Stomach smooth muscle (tissue), 2 donors: ENCODE measurements around the gene ISL1.

Source experiments
- H3K27ac ChIP-seq: one replicate; pipeline ENCODE4 v1.7.0; 2013; ENCODE audit warnings: mild to moderate bottlenecking, low read length, inconsistent platforms
- H3K27me3 ChIP-seq, 2 donors: one replicate each; pipeline ENCODE4 v1.7.0; 2013; ENCODE audit warnings: low read length in 2 of 2; ENCODE audit not compliant: insufficient read depth in 2 of 2, control insufficient read depth in 1 of 2
- H3K36me3 ChIP-seq, 2 donors: one replicate each; pipeline ENCODE4 v1.7.0; 2013; ENCODE audit warnings: low read length in 2 of 2; ENCODE audit not compliant: control insufficient read depth in 2 of 2, insufficient read depth in 2 of 2
- H3K4me1 ChIP-seq: one replicate; pipeline ENCODE4 v1.7.0; 2013; ENCODE audit warnings: low read length; ENCODE audit not compliant: control insufficient read depth, insufficient read depth
- H3K4me3 ChIP-seq, 2 donors: one replicate each; pipeline ENCODE4 v1.7.0; 2013; ENCODE audit warnings: low read length in 2 of 2
- H3K9ac ChIP-seq, 2 donors: one replicate each; pipeline ENCODE4 v1.7.0; 2013; ENCODE audit warnings: low read length in 2 of 2, mild to moderate bottlenecking in 1 of 2
- H3K9me3 ChIP-seq, 2 donors: one replicate each; pipeline ENCODE4 v1.7.0; 2013; ENCODE audit warnings: low read length in 2 of 2; ENCODE audit not compliant: control insufficient read depth in 2 of 2
- donor health status: healthy.
- donor health status: Pancreatic carcinoma.

Gene ISL1

DNA sequence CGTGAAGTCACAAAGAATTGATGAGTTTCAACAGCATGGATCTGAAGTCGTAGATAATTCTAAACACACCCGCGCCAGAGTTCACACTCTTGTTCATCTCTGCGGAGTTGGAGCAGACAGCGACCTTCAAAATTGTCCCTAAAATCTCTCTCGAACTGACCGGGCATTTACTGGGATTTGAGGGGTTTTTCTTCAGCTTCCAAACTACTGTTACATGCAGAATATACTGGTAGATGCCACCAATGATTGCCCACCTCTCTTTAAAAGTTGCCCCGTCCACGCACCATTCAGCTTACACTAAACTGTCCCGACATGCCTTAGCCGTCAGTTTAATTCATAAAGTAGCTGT lies 5.2 kb upstream of the ISL1 start:
- H3K4me3 ChIP-seq = peak overlapping the region; percentile 81 to 99
- H3K36me3 ChIP-seq = no peaks in the 10 kb centered on the region
- no peaks in the 10 kb centered on the region for H3K9me3 ChIP-seq
- peaks cover 10% of the 10 kb centered on the region for H3K4me1 ChIP-seq
- peak overlapping the region; percentile 86 to 88 for H3K9ac ChIP-seq
- no peaks in the 10 kb centered on the region for H3K27me3 ChIP-seq
- H3K27ac ChIP-seq = peak overlapping the region; percentile 96

DNA sequence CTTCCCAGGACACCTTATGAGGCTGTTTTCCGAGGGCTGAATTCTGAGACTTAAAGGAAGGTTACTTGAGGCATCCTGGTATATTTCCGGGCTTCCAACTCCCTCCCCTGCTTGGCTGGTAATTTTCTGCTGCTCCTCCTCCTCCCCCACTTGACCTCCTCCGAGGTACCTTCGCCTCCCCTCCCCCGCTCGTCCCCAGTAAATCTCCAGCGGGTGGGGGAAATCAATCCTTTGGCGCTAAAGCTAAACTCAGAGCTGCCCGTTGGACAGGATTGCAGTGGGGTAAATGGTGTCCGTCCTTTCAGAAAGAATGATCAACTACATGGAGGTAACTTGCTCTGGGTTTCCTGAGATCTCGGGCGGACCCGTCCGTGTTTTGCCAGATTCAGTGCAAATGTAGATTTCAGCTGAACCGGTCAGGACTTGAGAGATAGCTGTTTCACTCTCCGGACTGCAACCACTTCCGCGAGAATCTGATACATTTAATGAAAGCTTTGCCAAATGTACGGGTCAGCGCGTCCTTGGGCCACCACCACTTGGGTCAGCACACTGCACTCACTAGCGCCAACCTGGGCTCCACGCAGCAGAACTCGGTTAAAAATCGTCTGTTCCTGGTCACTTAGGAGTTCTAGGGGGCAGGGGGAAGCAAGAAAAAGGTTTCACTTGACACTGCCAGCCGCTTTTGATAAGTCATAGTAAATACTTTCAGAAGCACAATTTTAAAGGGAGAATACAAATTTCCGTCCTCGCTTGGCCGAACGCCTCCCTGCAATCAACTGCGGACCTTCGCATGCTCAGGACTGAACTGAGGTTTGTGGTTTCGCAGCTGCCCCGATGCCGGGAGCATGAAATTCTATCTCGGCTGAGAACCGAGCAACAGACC lies 4.6 kb upstream of the ISL1 start:
- peak overlapping the region; percentile 96 for H3K27ac ChIP-seq
- H3K9me3 ChIP-seq = no peaks in the 10 kb centered on the region
- H3K36me3 ChIP-seq = no peaks in the 10 kb centered on the region
- no peaks in the 10 kb centered on the region for H3K27me3 ChIP-seq
- peak overlapping the region; percentile 81 to 99 for H3K4me3 ChIP-seq
- peak overlapping the region; percentile 86 to 88 for H3K9ac ChIP-seq
- H3K4me1 ChIP-seq = peaks cover 10% of the 10 kb centered on the region

DNA sequence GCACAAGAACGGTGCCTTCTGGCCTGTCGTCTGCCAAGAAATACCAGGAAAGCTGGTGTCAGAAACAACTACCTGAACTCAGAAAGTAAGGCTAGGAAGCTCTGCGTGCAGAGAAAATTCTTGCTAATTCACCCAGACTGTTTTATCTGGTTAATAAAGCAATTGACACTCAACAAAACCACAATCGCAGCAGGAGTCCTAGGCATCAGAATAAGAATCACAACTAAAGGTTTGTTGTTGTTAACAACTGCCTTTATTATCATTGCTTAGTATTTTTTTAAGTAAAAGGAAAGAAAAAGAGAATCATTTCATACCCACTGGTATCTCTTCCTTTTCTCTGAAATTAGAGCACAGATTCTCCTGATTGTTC lies 3.9 kb upstream of the ISL1 start:
- peak overlapping the region; percentile 96 for H3K27ac ChIP-seq
- no peaks in the 10 kb centered on the region for H3K27me3 ChIP-seq

DNA sequence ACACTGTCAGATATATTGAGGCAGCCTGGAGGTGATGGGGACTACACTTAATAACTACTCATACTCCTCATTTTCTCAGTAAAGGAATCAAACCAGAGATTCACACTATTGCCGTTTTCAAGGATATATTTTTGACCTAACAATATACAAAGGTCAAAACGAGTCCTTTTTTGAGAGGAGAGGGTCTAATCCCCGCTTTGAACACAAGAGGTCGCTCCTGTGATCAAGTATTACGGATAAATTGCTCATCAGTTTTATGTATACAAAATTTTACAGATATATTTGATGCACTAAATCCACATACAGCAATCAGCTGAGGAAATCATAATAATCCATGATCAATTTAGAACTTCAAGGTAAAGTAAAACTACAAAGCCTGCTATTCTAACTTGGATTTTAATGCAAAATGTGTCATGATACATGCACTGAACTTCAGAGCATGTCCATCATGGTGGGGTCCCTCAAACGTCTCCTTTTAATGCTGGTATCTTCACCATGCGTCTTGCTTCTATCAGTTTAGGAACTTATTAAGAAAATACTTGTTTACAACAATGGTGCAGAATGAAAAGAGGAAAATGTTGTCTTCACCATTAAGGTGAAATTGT lies 2.5 kb upstream of the ISL1 start:
- Histone ChIP-seq H3K4me3 (peak overlapping the region; percentile 81 to 99), H3K9ac (peak overlapping the region; percentile 86 to 96), H3K36me3 (no peaks in the 10 kb centered on the region)

More for the DNA sequence above, 3.9 kb upstream of the ISL1 start:
- no peaks in the 10 kb centered on the region for H3K9me3 ChIP-seq
- no peaks in the 10 kb centered on the region for H3K36me3 ChIP-seq
- H3K4me3 ChIP-seq = peak overlapping the region; percentile 81 to 99
- peaks cover 5% of the 10 kb centered on the region for H3K4me1 ChIP-seq
- H3K9ac ChIP-seq = peak overlapping the region; percentile 86 to 88

DNA sequence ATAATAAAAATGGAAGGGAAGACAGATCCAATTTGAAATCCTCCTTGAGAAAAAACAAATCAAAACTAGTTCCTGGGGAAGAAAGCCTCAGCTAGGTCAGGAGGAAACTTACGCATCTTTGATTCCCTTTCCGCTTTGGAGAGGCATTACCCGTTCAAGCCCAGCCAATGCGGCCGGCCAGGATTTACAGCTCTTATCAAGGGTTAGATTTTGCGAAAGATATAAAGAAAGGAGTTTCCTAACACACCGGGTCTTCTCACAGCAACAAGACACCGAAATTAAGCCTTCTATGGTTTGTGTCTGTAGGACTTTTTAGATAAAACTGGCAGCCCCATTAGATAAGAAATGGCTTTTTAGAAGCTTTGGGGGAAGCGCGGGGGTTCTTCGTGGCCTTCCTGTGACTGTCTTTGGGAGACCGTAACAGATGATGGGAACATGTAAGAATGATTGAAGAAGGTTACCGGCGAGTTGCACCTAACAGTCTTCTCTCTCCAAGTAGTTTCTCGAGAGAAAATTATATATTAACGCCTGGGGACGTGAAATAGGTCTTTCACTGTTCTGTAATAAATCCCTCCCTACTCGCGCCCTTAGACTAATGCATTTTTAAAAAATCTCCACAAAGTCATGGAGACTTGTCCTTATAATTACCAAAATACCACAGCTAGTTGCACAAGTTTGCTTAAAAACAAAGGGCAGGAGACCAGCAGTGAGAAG lies 1.3 kb upstream of the ISL1 start:
- peak overlapping the region; percentile 86 to 96 for H3K9ac ChIP-seq
- H3K36me3 ChIP-seq = no peaks in the 10 kb centered on the region
- peak overlapping the region; percentile 96 for H3K27ac ChIP-seq
- H3K4me1 ChIP-seq = peaks cover 5% of the 10 kb centered on the region
- no peaks in the 10 kb centered on the region for H3K9me3 ChIP-seq
- no peaks in the 10 kb centered on the region for H3K27me3 ChIP-seq
- peak overlapping the region; percentile 81 to 99 for H3K4me3 ChIP-seq

More for the DNA sequence above, 2.5 kb upstream of the ISL1 start:
- H3K27ac ChIP-seq = peak overlapping the region; percentile 96
- no peaks in the 10 kb centered on the region for H3K9me3 ChIP-seq
- no peaks in the 10 kb centered on the region for H3K27me3 ChIP-seq
- H3K4me1 ChIP-seq = peaks cover 5% of the 10 kb centered on the region

DNA sequence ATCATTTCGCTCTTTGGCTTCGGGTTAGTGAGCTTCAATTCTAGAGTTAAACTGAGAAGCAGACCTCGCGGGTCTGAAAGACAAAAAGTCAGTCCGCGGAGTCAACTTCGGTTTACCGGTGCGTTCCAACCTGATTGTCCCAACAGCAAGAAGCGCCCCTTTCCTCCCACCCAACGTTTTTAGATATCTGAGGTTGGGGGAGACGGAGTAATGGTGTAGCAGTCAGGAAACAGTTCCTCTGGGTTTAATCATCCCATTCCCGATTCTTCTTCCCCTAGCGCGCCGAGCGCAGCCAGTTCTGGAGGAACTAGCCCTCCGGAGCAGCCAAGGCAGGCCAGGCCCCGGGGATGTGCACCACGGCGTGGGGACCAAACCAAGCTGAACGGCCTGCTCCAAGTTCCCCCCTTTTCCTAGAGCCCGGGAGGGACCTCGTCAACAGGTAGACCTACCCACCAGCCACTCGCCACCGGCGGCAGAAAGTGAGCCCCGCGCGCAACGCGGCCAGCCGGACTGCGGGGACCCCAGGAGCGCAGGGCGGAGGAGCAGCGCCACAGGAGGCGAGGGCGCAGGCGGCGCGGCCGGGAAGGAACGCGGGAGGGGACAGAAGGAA lies 622 bp upstream of the ISL1 start:
- Histone ChIP-seq H3K27me3 (no peaks in the 10 kb centered on the region), H3K9ac (peak overlapping the region; percentile 86 to 96), H3K4me1 (peaks cover 7% of the 10 kb centered on the region), H3K27ac (peak overlapping the region; percentile 96), H3K4me3 (peak overlapping the region; percentile 81 to 99), H3K9me3 (no peaks in the 10 kb centered on the region), H3K36me3 (peaks cover 2% of the 10 kb centered on the region in 2 donors)

DNA sequence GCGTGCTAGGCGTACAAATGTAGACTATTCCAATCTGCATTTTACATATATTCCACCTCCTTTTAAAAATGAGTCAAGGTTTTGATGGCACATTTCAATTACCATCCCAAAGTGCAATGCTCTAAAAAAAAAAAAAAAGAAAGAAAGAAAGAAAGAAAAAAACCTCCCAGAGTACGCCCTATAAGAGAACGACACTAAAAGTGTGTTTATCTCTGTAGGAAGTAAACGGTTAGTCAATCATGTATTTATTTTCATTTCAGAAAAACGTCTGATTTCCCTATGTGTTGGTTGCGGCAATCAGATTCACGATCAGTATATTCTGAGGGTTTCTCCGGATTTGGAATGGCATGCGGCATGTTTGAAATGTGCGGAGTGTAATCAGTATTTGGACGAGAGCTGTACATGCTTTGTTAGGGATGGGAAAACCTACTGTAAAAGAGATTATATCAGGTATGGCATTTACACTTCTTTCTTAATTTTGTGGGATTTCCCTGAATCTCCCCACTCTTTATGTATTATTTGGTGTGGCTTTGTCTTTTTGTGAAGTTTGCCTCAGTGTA lies 1.1 kb downstream of the ISL1 start:
- peak overlapping the region; percentile 96 for H3K27ac ChIP-seq
- H3K4me3 ChIP-seq = peak overlapping the region; percentile 91 to 99
- H3K9ac ChIP-seq = peak overlapping the region; percentile 86 to 97
- H3K4me1 ChIP-seq = peaks cover 19% of the 10 kb centered on the region
- no peaks in the 10 kb centered on the region for H3K27me3 ChIP-seq
- no peaks in the 10 kb centered on the region for H3K9me3 ChIP-seq
- peaks cover 2 to 3% of the 10 kb centered on the region in 2 donors for H3K36me3 ChIP-seq

DNA sequence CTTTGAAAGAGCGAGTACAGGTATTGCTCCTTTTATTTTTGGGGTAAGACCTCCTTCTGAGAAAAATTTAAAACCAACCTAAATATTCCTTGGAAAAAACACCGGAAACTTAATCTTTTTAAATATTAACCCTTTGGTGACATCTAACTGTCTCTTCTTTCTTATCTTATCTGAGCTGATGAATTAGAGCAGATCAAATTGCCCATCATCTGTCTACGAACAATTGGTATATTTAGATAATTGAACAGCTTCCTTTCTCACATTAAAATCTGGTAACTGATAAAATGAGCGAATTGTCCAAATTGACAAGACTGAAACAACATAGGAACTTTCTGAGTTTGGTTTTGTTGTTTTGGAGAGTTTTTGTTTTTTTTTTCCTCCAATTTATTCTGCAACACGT lies 2.0 kb downstream of the ISL1 start:
- Histone ChIP-seq H3K9me3 (no peaks in the 10 kb centered on the region), H3K9ac (peak overlapping the region; percentile 86 to 97), H3K27me3 (no peaks in the 10 kb centered on the region), H3K36me3 (peaks cover 2 to 3% of the 10 kb centered on the region in 2 donors), H3K27ac (peak overlapping the region; percentile 96), H3K4me3 (peak overlapping the region; percentile 91 to 99), H3K4me1 (peaks cover 26% of the 10 kb centered on the region)

DNA sequence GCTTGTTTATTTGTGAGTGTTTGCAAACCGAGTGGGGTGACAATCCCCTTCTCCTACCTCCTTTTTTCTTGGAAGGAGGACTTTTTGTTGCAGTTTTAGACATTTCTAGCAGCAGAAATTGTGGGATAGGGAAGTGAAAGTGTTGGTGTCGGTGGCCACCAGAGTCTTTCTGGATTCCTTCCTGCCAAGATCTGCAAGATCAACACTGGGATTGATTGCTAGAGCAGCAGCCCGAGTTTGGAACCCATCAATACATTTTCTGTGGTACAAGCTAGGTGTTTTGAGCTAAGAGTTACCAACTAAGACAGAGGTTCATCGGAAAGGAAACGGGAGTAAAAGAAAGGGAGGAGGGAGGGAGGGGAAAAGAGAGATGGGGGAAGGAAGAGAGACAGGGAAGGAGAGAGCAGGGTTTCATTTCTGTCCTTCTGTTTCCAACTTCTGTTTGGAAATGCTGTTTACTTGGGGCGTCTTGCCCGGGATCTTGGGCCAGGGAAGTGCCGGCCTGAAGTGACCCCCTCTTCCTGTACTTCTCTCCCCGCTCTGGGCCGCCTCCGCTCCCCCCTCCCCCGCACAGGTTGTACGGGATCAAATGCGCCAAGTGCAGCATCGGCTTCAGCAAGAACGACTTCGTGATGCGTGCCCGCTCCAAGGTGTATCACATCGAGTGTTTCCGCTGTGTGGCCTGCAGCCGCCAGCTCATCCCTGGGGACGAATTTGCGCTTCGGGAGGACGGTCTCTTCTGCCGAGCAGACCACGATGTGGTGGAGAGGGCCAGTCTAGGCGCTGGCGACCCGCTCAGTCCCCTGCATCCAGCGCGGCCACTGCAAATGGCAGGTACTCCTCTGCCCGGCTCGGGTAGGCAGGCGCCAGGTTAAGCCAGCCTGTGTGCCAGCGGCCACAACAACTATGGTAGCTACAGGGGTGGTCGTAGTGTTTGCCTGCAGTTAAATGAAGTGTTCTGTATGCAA lies 4.0 kb downstream of the ISL1 start:
- Histone ChIP-seq H3K9me3 (no peaks in the 10 kb centered on the region), H3K4me1 (peaks cover 42% of the 10 kb centered on the region), H3K27ac (peak overlapping the region; percentile 96), H3K36me3 (peaks cover 2 to 6% of the 10 kb centered on the region in 2 donors), H3K27me3 (no peaks in the 10 kb centered on the region), H3K9ac (peak overlapping the region; percentile 58 to 86), H3K4me3 (peak overlapping the region; percentile 91 to 99)
